ENCODE data around the gene SFN. TPM values are rescaled to one million over a fixed set of nuclear protein-coding genes. Genes with fewer than 3 reads are reported as not detected.
A peak's percentile ranks its signal among the peaks of the same experiment; 100 is the strongest.
"Not testable (repeated sequence)": the region's sequence is repeated elsewhere in the genome, so short reads cannot be mapped to it uniquely, and the experiment has no call there.

SFN gene
- total RNA-seq, 4 donors from 2014 or later, result 0.36 to 1.5 TPM; not detected in 2

DNA sequence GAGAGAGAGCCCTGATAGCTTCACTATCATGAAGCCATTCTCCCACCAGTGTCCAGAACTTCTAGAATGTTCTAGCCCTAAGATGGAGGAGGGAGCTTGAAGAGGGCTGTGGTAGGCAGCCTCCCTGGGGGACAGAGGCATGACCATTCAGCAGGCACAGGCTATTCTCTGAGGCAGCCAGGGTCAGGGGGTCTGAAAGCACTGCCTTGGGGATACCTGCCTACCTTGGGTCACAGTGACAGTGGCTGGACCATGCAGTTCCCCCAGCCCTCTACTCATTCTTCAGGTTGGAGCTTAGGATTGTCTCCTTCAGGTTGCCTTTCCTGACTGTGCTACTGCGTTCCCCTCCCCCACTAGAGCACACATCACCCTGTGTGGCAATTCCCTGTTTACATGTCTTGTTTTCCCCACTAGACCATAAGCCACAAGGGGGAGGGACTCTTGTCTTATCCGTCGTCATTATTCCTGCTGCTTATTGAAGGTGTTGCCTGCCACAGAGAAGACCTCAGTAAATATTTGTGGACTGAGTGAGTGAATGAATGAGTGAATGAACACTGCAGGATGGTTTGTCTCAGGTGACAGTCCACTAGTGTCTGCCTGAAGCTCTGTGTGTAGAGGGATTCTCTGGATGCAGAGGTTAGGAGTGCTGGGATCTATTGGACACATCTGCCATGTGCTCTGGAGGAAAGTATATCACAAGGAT lies 31.3 kb upstream of the SFN start:
- in situ Hi-C loops (cut with MboI; ENCODE audit: low sequenced_read_pairs in 4 of 4), result no loop called here
- H3K4me1 ChIP-seq, result peaks cover 20 to 22% of the 10 kb centered on the region in 2 donors

DNA sequence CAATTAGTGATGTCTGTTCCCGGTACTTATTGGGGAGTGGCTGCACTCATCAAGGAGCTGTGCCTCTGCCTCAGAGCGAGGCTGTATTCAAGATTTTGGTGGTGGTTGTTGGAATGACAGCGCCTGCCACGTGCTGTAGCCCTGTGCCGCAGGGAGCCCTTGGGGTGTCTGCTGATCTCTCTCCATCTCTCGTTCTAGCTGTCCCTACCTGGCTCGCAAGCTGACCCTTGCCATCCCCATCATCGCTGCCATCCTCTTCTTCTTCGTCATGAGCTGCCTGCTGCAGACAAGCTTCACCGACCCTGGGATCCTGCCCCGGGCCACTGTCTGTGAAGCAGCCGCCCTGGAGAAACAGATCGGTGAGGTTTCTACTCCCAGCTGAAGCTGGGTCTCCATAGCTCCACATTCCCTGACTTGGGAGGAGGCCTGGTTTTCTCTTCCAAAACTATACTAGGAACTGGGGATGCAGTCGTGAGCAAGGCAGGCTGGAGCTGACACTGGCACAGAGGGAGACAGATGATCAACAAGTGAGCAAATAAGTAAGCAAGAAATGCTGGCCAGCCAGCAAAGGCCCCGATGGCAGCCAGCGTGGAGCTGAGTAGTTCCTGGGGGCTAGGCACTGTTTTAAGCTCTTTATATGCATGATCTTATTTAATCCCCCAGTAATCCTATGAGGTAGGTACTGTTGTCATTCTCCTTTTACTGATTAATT lies 30.5 kb upstream of the SFN start:
- intact Hi-C loops (cut with DNase I; ENCODE audit: low total_unique reads), result no loop called here
- no peaks in the 10 kb centered on the region for H3K27me3 ChIP-seq
- DNase-seq (no peak), ATAC-seq (no peak)
- H3K4me3 ChIP-seq, result no peak overlapping the region
- no peak overlapping the region for H3K27ac ChIP-seq
- in situ Hi-C loops (cut with MboI; ENCODE audit: low sequenced_read_pairs in 4 of 4), result no loop called here
- TF ChIP-seq, protein P1, sequence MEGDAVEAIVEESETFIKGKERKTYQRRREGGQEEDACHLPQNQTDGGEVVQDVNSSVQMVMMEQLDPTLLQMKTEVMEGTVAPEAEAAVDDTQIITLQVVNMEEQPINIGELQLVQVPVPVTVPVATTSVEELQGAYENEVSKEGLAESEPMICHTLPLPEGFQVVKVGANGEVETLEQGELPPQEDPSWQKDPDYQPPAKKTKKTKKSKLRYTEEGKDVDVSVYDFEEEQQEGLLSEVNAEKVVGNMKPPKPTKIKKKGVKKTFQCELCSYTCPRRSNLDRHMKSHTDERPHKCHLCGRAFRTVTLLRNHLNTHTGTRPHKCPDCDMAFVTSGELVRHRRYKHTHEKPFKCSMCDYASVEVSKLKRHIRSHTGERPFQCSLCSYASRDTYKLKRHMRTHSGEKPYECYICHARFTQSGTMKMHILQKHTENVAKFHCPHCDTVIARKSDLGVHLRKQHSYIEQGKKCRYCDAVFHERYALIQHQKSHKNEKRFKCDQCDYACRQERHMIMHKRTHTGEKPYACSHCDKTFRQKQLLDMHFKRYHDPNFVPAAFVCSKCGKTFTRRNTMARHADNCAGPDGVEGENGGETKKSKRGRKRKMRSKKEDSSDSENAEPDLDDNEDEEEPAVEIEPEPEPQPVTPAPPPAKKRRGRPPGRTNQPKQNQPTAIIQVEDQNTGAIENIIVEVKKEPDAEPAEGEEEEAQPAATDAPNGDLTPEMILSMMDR (IDR thresholded peaks at IDR 0.05 in 4 of 5, conservative IDR thresholded peaks at IDR 0.05 in 1 of 5), result no peak
- no peak for TF ChIP-seq POLR2A (IDR thresholded peaks at IDR 0.05)
- H3K9me3 ChIP-seq, result no peaks in the 10 kb centered on the region
- H3K36me3 ChIP-seq, result peaks cover 0 to 42% of the 10 kb centered on the region in 2 donors
- H3K4me1 ChIP-seq, result peaks cover 17 to 20% of the 10 kb centered on the region in 2 donors

More for the DNA sequence above, 31.3 kb upstream of the SFN start:
- intact Hi-C loops (cut with DNase I; ENCODE audit: low total_unique reads), result no loop called here
- Histone ChIP-seq H3K27me3 (no peaks in the 10 kb centered on the region), H3K9me3 (no peaks in the 10 kb centered on the region), H3K4me3 (no peak overlapping the region), H3K36me3 (peaks cover 0 to 42% of the 10 kb centered on the region in 2 donors), H3K27ac (no peak overlapping the region)
- no peak for ATAC-seq
- TF ChIP-seq, protein P1 (IDR thresholded peaks at IDR 0.05 in 4 of 5, conservative IDR thresholded peaks at IDR 0.05 in 1 of 5), result no peak
- no peak for TF ChIP-seq POLR2A (IDR thresholded peaks at IDR 0.05)
- DNase-seq, result no peak

DNA sequence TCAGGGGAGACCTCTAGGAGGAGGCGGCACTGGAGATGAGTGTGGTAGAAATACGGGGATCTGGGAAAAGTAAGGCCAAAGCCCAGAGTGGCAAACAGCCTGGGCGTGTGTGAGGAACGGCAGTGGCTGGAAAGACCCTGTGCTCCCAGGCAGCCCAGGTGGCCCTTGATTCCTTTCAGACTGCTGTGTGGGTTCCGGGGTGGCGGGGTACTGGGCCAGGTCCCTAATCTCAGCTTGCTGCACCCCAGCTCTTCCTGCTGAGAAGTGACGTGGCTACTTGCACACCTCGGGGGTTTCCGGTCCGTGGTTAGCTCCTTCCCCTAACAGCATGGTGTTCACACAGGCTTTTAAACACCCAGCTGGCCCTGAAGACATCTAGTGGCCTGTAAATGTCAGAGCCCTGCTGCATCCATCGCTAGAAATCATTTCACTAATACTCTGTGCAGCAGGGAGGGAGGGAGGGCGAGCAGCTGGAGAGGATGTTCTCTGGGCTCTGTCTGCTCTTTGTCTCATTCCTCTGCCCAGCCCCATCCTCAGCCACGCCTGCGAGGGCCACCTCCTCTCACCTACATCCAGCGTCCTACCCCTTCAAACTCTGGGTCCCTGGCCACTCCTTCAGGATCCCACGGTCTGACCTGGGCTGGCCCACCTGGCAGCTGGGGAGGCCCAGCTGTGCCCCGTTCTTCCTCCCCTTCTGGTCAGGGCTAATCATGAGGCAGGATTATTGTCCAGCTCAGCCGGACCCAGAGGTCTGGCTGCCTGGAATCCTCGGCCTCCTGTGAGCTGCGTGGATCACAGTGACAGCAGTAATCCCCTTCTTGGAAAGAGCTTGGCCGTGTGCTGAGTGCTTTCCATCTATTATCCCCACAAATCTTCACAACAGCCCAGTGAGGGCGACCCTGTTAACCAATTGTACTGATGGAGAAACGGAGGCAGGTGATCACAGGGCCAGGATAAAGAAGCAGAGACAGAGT lies 29.2 kb upstream of the SFN start:
- Histone ChIP-seq H3K27ac (no peak overlapping the region), H3K36me3 (peaks cover 0 to 48% of the 10 kb centered on the region in 2 donors), H3K4me3 (no peak overlapping the region), H3K4me1 (peaks cover 8% of the 10 kb centered on the region in 2 donors), H3K27me3 (no peaks in the 10 kb centered on the region), H3K9me3 (no peaks in the 10 kb centered on the region)
- DNase-seq, result peak in 1 of 2 donors; percentile 31
- ATAC-seq, result no peak
- intact Hi-C loops (cut with DNase I; ENCODE audit: low total_unique reads), result no loop called here
- in situ Hi-C loops (cut with MboI; ENCODE audit: low sequenced_read_pairs in 4 of 4), result no loop called here
- TF ChIP-seq, protein P1 (IDR thresholded peaks at IDR 0.05 in 4 of 5, conservative IDR thresholded peaks at IDR 0.05 in 1 of 5), result no peak
- TF ChIP-seq POLR2A (IDR thresholded peaks at IDR 0.05), result no peak

DNA sequence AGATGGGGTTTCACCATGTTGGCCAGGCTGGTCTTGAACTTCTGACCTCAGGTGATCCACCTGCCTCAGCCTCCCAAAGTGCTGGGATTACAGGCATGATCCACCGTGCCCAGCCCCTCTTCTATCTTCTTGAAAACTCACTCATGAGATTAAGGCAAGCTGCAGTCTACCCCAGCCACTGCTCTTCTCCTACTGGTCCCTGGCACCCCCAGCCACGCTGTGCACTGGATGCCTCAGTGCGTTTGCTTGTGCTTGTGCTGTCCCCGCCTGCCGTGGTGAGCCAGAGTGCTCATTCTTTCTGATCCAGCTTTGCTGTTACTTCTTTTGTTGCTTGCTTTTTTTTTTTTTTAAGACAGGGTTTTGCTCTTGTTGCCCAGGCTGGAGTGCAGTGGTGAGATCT lies 25.3 kb upstream of the SFN start:
- H3K36me3 ChIP-seq, result peaks cover 0 to 67% of the 10 kb centered on the region in 2 donors
- H3K4me3 ChIP-seq; DNase-seq; H3K9me3 ChIP-seq; ATAC-seq; intact Hi-C loops (cut with DNase I; ENCODE audit: low total_unique reads); H3K27me3 ChIP-seq; H3K27ac ChIP-seq; H3K4me1 ChIP-seq; in situ Hi-C loops (cut with MboI; ENCODE audit: low sequenced_read_pairs in 4 of 4): not testable (repeated sequence)
